ENCODE results near the gene TSPAN18.

GRCh38 chr11:44923115-44923514, 196.4 kb downstream of the TSPAN18 start:
- no peak for TF ChIP-seq POLR2AphosphoS5 (IDR thresholded peaks at IDR 0.05; ENCODE audit: low read depth, low read length)
- no peak for TF ChIP-seq POLR2A (IDR thresholded peaks at IDR 0.05; ENCODE audit: low read depth, low read length)
